ENCODE data around the gene ZNF606.

DNA sequence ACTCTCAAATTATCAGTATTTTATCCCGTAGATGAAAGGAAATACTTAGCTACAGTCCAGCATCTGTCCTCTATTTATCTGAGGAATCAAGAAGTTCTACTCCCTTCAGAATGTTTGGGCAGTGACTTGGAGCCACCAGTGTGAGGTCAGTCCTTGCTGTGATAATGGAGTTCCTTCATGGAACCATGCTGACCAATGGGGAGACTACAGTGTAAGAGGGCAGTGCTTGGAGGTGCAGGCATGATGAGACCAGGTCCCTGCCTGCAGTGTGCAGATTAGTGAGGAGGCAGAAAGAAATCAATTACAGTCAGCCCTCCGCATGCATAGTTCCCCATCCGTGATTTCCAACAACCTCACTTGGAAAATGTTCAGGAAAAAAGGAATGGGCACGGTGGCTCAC, 28.2 kb downstream of the ZNF606 start, which contains the start of gene C19orf18:
- TF ChIP-seq, protein P1, sequence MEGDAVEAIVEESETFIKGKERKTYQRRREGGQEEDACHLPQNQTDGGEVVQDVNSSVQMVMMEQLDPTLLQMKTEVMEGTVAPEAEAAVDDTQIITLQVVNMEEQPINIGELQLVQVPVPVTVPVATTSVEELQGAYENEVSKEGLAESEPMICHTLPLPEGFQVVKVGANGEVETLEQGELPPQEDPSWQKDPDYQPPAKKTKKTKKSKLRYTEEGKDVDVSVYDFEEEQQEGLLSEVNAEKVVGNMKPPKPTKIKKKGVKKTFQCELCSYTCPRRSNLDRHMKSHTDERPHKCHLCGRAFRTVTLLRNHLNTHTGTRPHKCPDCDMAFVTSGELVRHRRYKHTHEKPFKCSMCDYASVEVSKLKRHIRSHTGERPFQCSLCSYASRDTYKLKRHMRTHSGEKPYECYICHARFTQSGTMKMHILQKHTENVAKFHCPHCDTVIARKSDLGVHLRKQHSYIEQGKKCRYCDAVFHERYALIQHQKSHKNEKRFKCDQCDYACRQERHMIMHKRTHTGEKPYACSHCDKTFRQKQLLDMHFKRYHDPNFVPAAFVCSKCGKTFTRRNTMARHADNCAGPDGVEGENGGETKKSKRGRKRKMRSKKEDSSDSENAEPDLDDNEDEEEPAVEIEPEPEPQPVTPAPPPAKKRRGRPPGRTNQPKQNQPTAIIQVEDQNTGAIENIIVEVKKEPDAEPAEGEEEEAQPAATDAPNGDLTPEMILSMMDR (IDR thresholded peaks at IDR 0.05; ENCODE audit: low read depth, low read length, poor library complexity, severe bottlenecking) = no peak
- no peak for TF ChIP-seq EZH2phosphoT487 (IDR thresholded peaks at IDR 0.05; ENCODE audit: borderline replicate concordance, low read length)
